ENCODE measurements around the gene RPS23.
"Not testable (repeated sequence)": the region's sequence is repeated elsewhere in the genome, so short reads cannot be mapped to it uniquely, and the experiment has no call there.

Gene RPS23

DNA sequence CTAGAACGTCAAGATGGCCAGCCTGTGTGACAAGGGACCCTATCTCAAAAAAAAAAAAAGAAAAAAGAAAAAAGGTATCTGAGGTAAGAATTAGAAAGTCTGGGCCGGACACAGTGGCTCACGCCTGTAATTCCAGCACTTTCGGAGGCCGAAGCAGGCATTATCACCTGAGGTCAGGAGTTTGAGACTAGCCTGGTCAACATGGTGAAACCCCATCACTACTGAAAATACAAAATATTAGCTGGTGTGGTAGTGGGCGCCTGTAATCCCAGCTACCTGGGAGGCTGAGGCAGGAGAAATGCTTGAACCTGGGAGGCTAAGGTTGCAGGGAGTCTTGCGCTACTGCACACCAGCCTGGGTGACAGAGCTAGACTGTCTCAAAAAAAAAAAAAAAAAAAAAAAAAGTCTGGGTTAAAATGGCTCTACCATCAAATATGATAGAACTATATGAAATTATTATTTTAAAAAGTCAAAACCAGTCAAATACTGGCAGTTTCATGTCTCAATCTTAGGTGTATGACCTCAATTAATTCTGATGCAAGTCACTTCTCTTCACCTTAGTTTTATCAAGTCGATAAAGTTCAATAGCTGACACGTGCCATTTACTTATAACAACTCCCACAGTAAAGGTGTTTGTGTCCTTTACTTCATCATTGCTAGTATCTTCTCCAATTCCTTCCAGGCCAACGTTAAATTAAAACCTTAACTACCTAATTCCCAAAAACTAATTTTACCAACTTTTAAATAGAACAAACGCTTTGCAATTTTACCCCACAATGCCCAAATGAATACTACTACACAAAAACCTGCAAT is 1.1 kb downstream of the RPS23 start:
- TF ChIP-seq, protein P1, sequence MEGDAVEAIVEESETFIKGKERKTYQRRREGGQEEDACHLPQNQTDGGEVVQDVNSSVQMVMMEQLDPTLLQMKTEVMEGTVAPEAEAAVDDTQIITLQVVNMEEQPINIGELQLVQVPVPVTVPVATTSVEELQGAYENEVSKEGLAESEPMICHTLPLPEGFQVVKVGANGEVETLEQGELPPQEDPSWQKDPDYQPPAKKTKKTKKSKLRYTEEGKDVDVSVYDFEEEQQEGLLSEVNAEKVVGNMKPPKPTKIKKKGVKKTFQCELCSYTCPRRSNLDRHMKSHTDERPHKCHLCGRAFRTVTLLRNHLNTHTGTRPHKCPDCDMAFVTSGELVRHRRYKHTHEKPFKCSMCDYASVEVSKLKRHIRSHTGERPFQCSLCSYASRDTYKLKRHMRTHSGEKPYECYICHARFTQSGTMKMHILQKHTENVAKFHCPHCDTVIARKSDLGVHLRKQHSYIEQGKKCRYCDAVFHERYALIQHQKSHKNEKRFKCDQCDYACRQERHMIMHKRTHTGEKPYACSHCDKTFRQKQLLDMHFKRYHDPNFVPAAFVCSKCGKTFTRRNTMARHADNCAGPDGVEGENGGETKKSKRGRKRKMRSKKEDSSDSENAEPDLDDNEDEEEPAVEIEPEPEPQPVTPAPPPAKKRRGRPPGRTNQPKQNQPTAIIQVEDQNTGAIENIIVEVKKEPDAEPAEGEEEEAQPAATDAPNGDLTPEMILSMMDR (IDR thresholded peaks at IDR 0.05; ENCODE audit: insufficient read depth, low read length, poor library complexity, severe bottlenecking) = no peak
- H3K27me3 ChIP-seq (replicated peaks; ENCODE audit: control insufficient read depth, insufficient read depth, low read length) = no peaks in the 10 kb centered on the region
- no peak for DNase-seq (ENCODE audit: extremely low read depth, insufficient read length)
- peaks cover 15% of the 10 kb centered on the region for H3K36me3 ChIP-seq (ENCODE audit: control insufficient read depth, insufficient read depth, low read length)
- peak overlapping the region; percentile 98 for H3K4me3 ChIP-seq (replicated peaks; ENCODE audit: low read depth, low read length)

DNA sequence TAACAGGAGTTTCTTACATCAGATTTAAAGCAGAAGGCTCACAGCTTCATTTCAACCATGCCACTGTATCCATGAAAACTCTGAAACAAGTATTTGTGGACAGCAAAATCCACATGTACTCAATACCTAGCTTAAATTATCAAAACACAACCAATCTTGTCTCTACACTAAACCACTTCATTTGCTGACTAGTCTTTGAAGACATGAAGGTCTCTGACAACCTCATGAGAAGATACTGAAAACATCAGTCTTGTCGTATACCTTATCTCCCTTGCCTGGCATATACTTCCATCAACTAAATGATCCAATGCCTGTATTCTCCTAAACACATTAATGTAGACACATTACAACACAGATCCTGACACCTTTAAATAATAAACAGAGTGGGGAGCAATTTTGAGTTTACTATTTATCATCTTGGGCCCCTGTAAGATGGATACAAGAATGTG is 2.9 kb downstream of the RPS23 start:
- DNase-seq (ENCODE audit: extremely low read depth, insufficient read length) = no peak
- peaks cover 15% of the 10 kb centered on the region for H3K36me3 ChIP-seq (ENCODE audit: control insufficient read depth, insufficient read depth, low read length)
- H3K4me3 ChIP-seq (replicated peaks; ENCODE audit: low read depth, low read length) = no peak overlapping the region
- TF ChIP-seq, protein P1 (IDR thresholded peaks at IDR 0.05; ENCODE audit: insufficient read depth, low read length, poor library complexity, severe bottlenecking) = no peak
- H3K27me3 ChIP-seq (replicated peaks; ENCODE audit: control insufficient read depth, insufficient read depth, low read length) = no peaks in the 10 kb centered on the region

DNA sequence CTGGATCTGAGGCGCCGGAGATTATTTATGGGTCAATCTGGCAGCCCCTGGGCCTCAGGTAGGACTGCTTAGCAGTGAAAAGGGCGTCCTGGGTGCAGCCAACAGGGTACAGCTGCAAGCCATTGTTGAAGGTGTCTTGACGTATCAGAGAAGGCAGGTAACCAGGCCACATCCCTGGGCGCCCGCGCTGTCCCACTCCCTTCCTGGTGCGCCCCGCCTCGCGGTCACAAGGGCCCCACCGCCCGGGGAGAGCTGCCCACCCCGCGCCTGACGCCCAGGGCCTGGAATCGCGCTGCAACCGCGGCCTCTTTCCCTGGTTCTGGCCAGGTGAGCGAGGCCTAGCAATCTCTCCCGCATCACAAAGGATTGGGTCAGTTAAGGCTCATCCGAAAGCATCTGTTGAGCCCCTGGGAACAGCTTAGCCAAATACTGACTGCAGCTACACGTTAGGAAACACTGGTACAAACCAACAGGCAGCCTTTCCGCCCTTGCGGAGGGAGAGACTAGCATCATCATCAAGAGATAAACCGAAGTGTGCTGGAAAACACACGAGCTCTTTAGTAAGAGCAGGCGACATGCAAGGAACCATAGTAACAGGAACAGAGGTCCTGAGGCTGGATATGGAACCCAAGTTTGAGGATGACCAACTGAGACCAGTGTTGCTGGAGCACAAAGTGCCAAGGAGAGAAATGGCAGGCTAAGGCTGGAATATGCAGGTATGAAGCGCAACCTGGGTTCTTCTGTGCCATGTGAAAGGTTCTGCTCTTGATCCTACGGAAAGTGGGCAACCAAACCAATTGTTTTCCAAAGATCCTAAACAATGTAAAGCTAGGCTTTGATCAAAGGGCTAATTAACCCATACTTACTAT is 3.6 kb downstream of the RPS23 start:
- Histone ChIP-seq H3K4me3 (replicated peaks; ENCODE audit: low read depth, low read length) (no peak overlapping the region), H3K27me3 (replicated peaks; ENCODE audit: control insufficient read depth, insufficient read depth, low read length) (no peaks in the 10 kb centered on the region), H3K36me3 (ENCODE audit: control insufficient read depth, insufficient read depth, low read length) (peaks cover 15% of the 10 kb centered on the region)
- TF ChIP-seq, protein P1 (IDR thresholded peaks at IDR 0.05; ENCODE audit: insufficient read depth, low read length, poor library complexity, severe bottlenecking) = no peak
- DNase-seq (ENCODE audit: extremely low read depth, insufficient read length) = peak; percentile 44

DNA sequence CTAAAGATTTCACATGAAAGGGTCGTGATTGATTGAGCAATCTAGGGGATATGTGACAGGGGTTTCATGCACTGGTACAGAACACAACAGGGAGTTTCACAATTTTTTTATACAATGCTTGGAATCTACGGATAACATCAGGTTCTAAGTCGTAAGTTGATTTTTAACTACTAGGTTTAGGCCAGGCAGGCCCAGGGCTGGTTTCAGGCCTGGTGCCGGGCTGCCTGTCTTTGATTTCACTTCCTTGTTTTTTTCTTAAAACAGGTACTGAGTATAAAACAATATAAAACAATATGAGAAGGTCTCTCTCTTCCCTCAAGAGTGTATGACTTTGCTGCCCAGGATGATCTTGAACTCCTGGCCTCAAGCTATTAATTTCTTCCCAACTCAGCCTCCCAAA is 4.7 kb downstream of the RPS23 start:
- not testable (repeated sequence) for H3K4me3 ChIP-seq (replicated peaks; ENCODE audit: low read depth, low read length); DNase-seq (ENCODE audit: extremely low read depth, insufficient read length); H3K27me3 ChIP-seq (replicated peaks; ENCODE audit: control insufficient read depth, insufficient read depth, low read length)
- H3K36me3 ChIP-seq (ENCODE audit: control insufficient read depth, insufficient read depth, low read length) = peaks cover 15% of the 10 kb centered on the region

DNA sequence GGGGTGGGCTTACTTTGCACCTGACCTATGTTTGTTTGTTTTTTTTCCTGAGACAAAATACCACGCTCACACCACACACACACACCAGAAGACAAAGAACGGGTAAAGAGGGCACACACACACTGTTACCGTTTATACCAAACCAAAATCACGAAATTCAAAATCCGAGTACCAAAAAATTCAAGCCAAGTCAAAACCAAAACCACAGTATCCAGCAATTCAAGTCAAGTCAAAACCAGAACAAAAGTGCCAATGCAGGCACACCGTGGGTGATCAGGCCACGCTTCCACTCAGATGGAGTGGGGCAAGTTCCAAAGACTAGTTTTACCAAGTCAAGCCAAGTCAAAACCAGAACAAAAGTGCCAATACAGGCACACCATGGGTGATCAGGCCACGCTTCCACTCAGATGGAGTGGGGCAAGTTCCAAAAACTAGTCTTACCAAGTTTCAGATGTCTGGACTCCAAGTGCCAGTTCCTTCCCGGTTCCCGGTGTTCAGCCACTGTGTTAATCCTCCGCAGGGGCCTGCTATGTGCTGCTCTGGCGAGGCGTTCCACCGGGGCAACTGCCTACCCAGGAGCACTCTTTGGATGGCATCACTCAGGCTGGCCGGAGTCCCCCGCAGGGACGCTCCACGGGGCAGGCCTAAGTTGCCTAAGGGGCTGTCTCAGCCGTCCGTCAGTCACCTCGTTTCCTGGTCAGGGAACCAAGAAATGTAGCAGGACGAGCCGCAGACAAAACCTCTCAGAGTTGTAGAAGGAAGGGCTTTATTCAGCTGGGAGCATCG is 5.4 kb downstream of the RPS23 start:
- peaks cover 15% of the 10 kb centered on the region for H3K36me3 ChIP-seq (ENCODE audit: control insufficient read depth, insufficient read depth, low read length)
- not testable (repeated sequence) for H3K27me3 ChIP-seq (replicated peaks; ENCODE audit: control insufficient read depth, insufficient read depth, low read length); H3K4me3 ChIP-seq (replicated peaks; ENCODE audit: low read depth, low read length)
- DNase-seq (ENCODE audit: extremely low read depth, insufficient read length) = peak; percentile 43

DNA sequence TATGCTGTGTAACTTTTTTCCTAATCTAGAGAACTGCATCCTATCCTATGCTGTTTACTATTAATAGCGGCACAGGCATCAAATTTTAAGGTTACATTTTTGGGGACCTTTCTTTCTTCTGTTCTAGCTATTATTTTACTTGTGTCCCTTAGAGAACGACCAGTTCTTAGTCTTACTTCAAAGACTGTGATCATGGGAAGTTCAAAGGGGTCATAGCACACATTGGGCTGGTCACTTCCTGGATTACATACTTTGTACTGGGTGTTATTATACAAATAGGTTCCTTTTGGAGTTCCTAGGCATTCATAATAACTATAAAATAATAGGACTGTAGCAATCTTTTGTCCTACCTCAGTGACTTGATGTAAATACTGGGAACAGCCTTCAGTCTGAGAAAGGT is 8.8 kb downstream of the RPS23 start:
- H3K36me3 ChIP-seq (ENCODE audit: control insufficient read depth, insufficient read depth, low read length); DNase-seq (ENCODE audit: extremely low read depth, insufficient read length); H3K4me3 ChIP-seq (replicated peaks; ENCODE audit: low read depth, low read length); H3K27me3 ChIP-seq (replicated peaks; ENCODE audit: control insufficient read depth, insufficient read depth, low read length): not testable (repeated sequence)

DNA sequence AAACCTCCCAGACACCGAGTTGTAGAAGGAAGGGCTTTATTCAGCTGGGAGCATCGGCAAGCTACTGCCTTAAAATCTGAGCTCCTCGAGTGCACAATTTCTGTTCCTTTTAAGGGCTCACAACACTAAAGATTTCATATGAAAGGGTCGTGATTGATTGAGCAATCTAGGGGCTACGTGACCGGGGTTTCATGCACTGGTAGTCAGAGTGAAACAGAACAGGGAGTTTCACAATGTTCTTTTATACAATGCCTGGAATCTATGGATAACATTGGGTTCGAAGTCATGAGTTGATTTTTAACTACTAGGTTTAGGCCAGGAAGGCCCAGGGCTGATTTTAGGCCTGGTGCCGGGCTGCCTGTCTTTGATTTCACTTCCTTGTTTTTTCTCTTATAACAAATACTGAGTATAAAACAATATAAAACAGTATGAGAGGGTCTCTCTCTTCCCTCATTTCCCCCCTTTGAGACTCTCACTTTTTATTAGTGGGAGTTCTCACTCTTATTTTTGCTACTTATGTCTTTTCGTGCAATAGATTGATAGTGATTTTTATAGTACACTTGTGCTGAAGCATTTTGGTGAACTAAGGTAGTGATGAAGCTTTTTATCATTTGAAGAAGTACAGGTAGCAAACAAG is 10.7 kb downstream of the RPS23 start:
- H3K4me3 ChIP-seq (replicated peaks; ENCODE audit: low read depth, low read length); H3K36me3 ChIP-seq (ENCODE audit: control insufficient read depth, insufficient read depth, low read length); DNase-seq (ENCODE audit: extremely low read depth, insufficient read length); H3K27me3 ChIP-seq (replicated peaks; ENCODE audit: control insufficient read depth, insufficient read depth, low read length): not testable (repeated sequence)

Measured in GM06990 (cell line).